8988T (cell line): Measurements from ENCODE around the gene MAPK4.
"Not testable (repeated sequence)": the region's sequence is repeated elsewhere in the genome, so short reads cannot be mapped to it uniquely, and the experiment has no call there.

Experiments used
- DNase-seq: peaks from one replicate; pipeline ENCODE4 v3.0.0; 2011

MAPK4 gene

GRCh38 chr18:50578030-50578429 lies 18.1 kb downstream of the MAPK4 start:
- DNase-seq: no peak

DNA sequence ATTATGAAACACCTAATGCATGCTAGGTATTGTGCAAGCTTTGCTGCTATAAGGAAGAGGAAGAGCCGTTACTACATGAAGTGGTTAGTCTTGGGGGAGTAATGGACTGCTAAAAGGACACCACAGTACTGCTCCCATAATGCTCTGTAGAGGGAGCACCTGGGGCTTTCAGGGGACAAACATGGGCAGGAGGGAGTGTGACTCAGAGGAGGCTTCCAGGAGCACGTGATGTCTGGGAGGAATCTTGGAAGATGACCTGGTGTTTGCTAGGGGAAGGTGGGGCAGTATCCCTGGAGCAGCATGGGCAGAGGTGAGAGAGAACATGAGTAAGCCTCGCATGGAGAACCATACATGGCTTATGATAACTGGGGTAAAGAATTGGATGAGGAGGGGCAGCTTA lies 18.8 kb downstream of the MAPK4 start:
- no peak for DNase-seq

GRCh38 chr18:50579061-50579774 lies 19.3 kb downstream of the MAPK4 start:
- DNase-seq: no peak

- no peak for DNase-seq
Measured at GRCh38 chr18:50581517-50581916, 21.6 kb downstream of the MAPK4 start.

DNA sequence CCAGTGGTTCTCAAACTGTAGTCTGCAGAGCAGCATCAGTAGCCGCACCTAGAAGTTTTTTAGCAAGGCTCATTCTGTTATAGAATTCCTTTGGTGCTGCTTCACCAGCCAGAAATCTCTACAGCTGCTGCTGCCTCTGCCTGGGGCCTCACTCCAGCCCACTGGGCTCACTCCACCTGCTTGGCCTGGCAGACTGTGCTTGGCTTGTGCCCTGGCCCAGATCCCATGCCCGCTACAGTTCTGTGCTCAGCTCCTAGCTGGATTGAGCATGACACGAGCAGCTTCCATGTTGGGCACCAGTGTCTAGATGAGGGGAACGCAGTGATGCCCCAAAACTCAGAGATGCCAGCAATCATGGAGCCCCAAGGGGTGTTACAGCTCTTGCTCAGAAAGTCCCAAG lies 22.6 kb downstream of the MAPK4 start:
- no peak for DNase-seq

DNA sequence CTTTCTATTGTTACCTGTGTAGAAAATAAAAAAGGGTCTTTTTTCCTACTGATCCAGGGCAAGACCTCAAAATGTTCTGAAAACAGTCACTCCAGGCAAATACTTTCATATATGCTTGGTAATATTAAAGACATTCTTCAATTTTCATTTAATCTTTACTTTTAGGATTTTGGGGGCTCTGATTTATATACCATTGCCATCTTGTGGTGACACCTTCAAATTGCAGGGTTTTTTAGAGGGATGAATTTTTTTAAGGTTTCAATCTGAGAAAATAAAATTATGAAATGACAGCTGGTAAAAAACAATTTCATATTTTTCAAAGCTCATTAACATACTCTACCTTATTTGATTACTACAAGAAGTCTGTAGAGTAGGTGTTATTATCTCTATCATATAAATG lies 26.8 kb downstream of the MAPK4 start:
- no peak for DNase-seq

DNA sequence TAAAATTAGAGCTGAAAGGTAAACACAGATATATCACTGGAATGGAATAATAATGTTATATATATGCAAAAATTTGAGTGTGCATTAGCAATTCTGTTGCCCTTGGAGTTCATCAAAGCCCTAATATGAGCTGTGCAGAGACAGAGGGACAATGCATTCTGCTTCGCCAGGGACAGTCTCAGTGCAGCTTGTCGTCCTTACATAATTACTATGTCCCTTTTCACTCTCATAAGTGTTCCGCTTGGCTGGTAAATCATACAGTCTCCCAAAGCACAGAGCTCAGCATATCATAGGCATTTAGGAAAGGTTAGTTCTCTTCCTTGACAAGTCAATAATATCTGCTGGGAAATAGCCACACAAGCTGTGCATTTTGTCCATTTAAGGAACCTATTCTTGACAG lies 30.7 kb downstream of the MAPK4 start:
- no peak for DNase-seq

DNA sequence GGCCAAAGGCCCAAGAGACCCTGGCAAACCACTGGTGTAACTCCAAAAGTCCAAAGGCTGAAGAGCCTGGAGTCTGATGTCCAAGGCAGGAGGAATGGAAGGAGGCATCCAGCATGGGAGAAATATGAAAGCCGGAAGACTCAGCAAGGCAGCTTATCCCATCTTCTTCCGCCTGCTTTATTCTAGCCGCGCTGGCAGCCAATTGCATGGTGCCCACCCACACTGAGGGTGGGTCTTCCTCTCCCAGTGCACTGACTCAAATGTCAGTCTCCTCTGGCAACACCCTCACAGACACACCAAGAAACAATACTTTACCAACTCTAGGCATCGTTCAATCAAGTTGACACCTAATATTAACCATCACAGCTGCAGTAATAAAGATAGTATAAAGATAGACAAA lies 34.1 kb downstream of the MAPK4 start:
- DNase-seq: no peak

DNA sequence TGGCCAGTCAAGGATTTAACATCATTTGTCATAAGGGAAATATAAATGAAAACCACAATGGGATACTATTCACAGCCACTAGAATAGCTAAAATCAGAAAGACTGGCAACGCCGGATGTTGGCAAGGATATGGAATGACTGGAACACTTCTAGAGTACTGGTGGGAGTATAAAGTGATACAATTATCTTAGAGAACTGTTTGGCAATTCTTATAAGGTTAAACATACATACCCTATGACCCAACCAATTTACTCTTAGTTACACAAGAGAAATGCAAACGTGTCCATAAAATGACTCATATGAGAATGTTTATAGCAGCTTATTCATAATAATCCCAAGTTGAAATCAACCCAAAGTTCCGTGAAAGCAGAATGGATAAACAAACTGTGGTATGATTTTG lies 35.1 kb downstream of the MAPK4 start:
- no peak for DNase-seq

DNA sequence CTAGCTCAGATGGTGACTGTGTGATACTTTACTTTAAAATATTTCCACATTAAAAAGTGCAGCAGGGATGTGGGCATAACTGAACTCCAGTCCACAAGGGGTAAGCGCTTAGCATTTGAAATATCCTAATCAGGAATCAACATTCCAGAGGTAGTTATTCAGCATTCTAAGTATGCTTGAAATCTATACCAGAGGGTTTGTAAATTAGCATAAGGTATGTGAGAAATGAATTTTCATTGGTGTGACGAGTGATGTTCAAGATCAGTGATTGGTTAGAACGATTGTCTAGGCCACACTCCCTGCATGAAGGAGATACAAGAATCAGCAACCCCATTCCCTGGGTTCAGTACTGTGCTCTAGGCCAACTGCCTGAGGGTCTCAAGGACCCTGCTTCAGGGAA lies 42.6 kb downstream of the MAPK4 start:
- DNase-seq: no peak

DNA sequence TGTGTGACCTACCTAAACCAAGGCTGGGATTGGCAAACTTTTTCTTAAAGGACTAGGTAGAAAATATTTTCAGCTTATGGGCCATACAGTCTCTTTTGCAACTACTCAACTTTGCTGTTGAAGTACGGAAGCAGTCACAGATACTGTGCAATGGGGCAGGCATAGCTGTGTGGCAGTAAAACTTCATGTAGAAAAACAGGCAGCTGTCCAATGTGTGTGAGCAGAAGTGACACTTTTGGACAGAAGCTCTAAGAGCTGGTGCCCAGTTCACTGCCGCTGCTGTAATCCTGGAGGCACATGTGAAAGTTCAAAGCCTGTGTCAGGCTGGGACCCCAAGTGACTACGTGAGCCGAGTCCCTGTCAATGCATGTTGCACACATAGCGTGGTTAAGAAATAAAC lies 46.7 kb downstream of the MAPK4 start:
- no peak for DNase-seq

GRCh38 chr18:50607378-50607926 lies 47.6 kb downstream of the MAPK4 start:
- DNase-seq: no peak

- DNase-seq: not testable (repeated sequence)
Measured at GRCh38 chr18:50609171-50609570, 49.3 kb downstream of the MAPK4 start.

- no peak for DNase-seq
Measured at GRCh38 chr18:50610349-50610748, 50.5 kb downstream of the MAPK4 start.

GRCh38 chr18:50611529-50611941 lies 51.6 kb downstream of the MAPK4 start:
- no peak for DNase-seq

DNA sequence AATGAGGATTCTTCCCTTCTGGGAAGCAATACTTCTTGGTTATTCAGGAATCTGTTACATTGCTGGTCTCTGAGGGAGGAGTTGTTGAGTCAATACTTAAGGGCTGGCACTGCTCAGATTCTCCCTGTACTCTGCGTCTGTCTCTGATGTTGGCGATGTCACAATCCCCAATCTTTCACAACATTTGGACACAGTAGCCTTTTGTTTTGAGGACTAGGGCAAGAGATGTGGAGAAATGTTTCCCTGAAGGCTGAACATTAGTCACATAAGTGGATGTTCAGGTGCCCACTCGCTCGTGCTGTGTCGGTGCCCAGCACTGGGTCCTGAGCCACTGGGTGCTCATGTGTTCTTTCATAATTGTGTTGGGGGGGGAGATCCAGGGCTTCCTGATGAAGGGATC lies 55.0 kb downstream of the MAPK4 start:
- no peak for DNase-seq

DNA sequence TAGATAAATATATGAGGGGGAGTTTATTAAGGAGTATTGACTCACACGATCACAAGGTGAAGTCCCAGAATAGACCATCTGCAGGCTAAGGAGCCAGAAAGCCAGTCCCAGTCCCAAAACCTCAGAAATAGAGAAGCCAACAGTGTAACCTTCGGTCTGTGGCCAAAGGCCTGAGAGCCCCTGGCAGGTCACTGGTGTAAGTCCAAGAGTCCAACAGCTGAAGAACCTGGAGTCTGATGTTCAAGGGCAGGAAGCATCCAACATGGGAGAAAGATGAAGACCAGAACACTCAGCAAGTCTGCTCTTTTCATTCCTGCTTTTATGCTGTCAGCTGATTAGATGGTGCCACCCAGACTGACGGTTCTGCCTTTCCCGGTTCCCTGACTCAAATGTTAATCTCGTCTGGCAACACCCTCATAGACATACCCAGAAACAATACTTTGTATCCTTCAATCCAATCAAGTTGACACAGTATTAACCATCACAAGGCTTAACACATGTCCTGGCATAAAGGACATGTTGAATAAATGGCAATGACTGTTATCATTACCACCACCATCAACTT lies 56.7 kb downstream of the MAPK4 start:
- no peak for DNase-seq

- DNase-seq: no peak
Measured at GRCh38 chr18:50619861-50620275, 60.0 kb downstream of the MAPK4 start.

GRCh38 chr18:50620319-50620718 lies 60.4 kb downstream of the MAPK4 start:
- DNase-seq: no peak

- no peak for DNase-seq
Measured at GRCh38 chr18:50621366-50621765, 61.5 kb downstream of the MAPK4 start.

DNA sequence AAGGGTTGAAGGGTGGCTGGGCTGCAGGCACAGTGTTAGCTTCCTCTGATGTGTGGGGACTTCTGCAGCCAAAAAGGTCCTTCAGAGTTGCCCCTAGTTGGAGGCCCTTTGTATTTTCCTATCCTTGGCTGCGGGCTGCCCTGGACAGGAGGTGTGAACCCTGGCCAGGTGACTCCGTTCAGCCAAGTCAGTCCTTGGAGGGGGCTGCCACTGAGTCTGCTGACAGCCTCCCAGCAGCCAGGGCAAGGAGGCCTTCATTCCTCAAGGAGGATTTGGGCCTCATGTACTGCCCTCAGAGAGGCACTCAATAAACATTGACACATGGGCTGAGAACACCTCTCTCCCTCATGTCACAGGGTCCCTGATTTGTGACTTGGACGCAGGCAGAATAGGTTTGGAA lies 62.4 kb downstream of the MAPK4 start:
- no peak for DNase-seq

GRCh38 chr18:50622865-50623393 lies 63.0 kb downstream of the MAPK4 start:
- DNase-seq: no peak

DNA sequence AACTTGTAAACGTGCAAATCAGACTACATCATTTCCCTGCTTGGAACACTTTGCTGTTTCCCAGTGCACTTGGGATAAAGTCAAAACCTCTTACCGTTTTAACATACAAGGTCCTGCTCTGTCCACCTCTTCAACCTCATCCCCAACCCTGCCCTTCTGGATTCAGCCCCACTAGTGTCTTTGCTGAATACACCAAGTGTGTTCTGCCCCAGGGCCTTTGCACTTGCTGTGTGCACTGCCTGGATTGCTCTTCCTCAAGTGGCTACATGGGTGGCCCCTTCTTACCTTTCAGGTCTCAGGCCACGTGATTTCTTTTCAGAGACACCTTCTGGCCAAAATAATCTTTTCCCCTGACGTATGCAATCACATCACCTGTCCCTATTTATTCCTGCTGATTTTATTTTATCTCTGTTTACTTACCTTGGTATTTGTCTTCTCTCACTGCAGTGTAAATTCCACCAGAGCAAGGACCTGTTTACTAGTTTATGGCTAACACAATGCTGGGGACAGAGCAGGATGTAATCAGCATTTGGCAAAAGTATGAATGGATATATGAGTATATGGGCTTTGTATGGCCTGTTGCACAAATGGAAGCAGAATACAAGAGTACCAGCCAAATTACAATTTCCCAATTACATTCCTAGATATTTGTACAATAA lies 63.9 kb downstream of the MAPK4 start:
- no peak for DNase-seq

- DNase-seq: no peak
Measured at GRCh38 chr18:50624981-50625380, 65.1 kb downstream of the MAPK4 start.
